Liver (tissue), 9 donors: ENCODE results near the gene TGM2. TPM values are rescaled to one million over a fixed set of nuclear protein-coding genes. Genes with fewer than 3 reads are reported as not detected.

Source experiments
- DNase-seq: peaks from one replicate; pipeline ENCODE4 v3.0.0-alpha.2; 2017; ENCODE audit warnings: low spot score
- H3K27ac ChIP-seq, 2 donors: one replicate each; pipeline ENCODE4 v1.7.0; 2013; ENCODE audit warnings: inconsistent platforms in 2 of 2, low read length in 2 of 2, control low read depth in 1 of 2, low read depth in 1 of 2, mild to moderate bottlenecking in 1 of 2
- H3K27me3 ChIP-seq, 4 donors: one replicate each; pipeline versions ENCODE4 v1.6.1 to v1.7.0; 2013; ENCODE audit warnings: low read length in 3 of 4, inconsistent platforms in 1 of 4, mild to moderate bottlenecking in 1 of 4, moderate library complexity in 1 of 4; ENCODE audit not compliant: control insufficient read depth in 4 of 4, insufficient read depth in 4 of 4
- H3K36me3 ChIP-seq, 4 donors: one replicate each; pipeline versions ENCODE4 v1.6.1 to v1.7.0; 2013; ENCODE audit warnings: low read length in 3 of 4, mild to moderate bottlenecking in 3 of 4, low read depth in 1 of 4, moderate library complexity in 1 of 4; ENCODE audit not compliant: control insufficient read depth in 4 of 4, insufficient read depth in 3 of 4
- H3K4me1 ChIP-seq, 4 donors: one replicate each; pipeline versions ENCODE4 v1.6.1 to v1.7.0; 2013; ENCODE audit warnings: low read length in 3 of 4, mild to moderate bottlenecking in 3 of 4, moderate library complexity in 1 of 4; ENCODE audit not compliant: control insufficient read depth in 4 of 4, insufficient read depth in 4 of 4
- H3K4me3 ChIP-seq, 3 donors: one replicate each; pipeline versions ENCODE4 v1.6.1 to v1.7.0; 2013; ENCODE audit warnings: low read length in 3 of 3, control low read depth in 1 of 3, low read depth in 1 of 3, mild to moderate bottlenecking in 1 of 3
- H3K9ac ChIP-seq, 2 donors: one replicate each; pipeline ENCODE4 v1.7.0; 2013; ENCODE audit warnings: low read length in 2 of 2, mild to moderate bottlenecking in 2 of 2, moderate library complexity in 2 of 2, control low read depth in 1 of 2, low read depth in 1 of 2
- H3K9me3 ChIP-seq, 4 donors: one replicate each; pipeline versions ENCODE4 v1.6.1 to v1.7.0; 2013; ENCODE audit warnings: low read length in 3 of 4; ENCODE audit not compliant: control insufficient read depth in 4 of 4
- EGR1 ChIP-seq, 2 donors: IDR thresholded peaks; 2 replicates each; pipeline ENCODE4 v1.6.1; 2016 to 2018; ENCODE audit warnings: antibody characterized with exemption in 2 of 2, low read depth in 2 of 2
- GABPA ChIP-seq, 2 donors: IDR thresholded peaks in 1 of 2; conservative IDR thresholded peaks in 1 of 2; 2 replicates each; pipeline ENCODE4 v1.6.1; 2016; ENCODE audit warnings: antibody characterized with exemption in 2 of 2, mild to moderate bottlenecking in 1 of 2, moderate library complexity in 1 of 2
- HNF4A ChIP-seq, 2 donors: conservative IDR thresholded peaks; 2 replicates each; pipeline ENCODE4 v1.6.1; 2016; ENCODE audit warnings: antibody characterized with exemption in 2 of 2, mild to moderate bottlenecking in 2 of 2
- HNF4G ChIP-seq: IDR thresholded peaks from 2 replicates; pipeline ENCODE4 v1.6.1; 2016; ENCODE audit warnings: antibody characterized with exemption
- JUND ChIP-seq, 2 donors: IDR thresholded peaks; 2 replicates each; pipeline ENCODE4 v1.6.1; 2016; ENCODE audit warnings: antibody characterized with exemption in 2 of 2
- NR2F2 ChIP-seq: IDR thresholded peaks from 2 replicates; pipeline ENCODE4 v1.6.1; 2016; ENCODE audit warnings: antibody characterized with exemption
- RAD21 ChIP-seq, 2 donors: IDR thresholded peaks; 2 replicates each; pipeline ENCODE4 v1.6.1; 2016; ENCODE audit warnings: antibody characterized with exemption in 2 of 2, mild to moderate bottlenecking in 2 of 2
- RXRA ChIP-seq, 2 donors: IDR thresholded peaks; 2 replicates each; pipeline ENCODE4 v1.6.1; 2017 to 2018; ENCODE audit warnings: antibody characterized with exemption in 2 of 2, mild to moderate bottlenecking in 1 of 2
- TAF1 ChIP-seq: conservative IDR thresholded peaks from 2 replicates; pipeline ENCODE4 v1.6.1; 2016; ENCODE audit warnings: antibody characterized with exemption, mild to moderate bottlenecking
- YY1 ChIP-seq: IDR thresholded peaks from 2 replicates; pipeline ENCODE4 v1.6.1; 2016; ENCODE audit warnings: antibody characterized with exemption, mild to moderate bottlenecking
- WGBS: extraction: QIAGEN DNeasy Blood & Tissue Kit; methylation state at CpG from one replicate; pipeline ENCODE4 v1.1.7; 2013; 5-methylcytosine and 5-hydroxymethylcytosine counted together
- polyA plus RNA-seq, 2 donors: library from polyadenylated mRNA; stranded (reverse) in 1 of 2; unstranded in 1 of 2; fragments of 200-250 nt in 1 of 2; fragments of >200 nt in 1 of 2; fragmentation: Nextera tagmentation in 1 of 2; extraction: Ambion mirVana in 1 of 2; gene quantifications; one replicate each; pipeline versions ENCODE4 v1.2.1 to v1.2.3, GENCODE V29; 2013 to 2015
- total RNA-seq, 2 donors: library from RNA; depleted of rRNA; stranded (reverse); fragments of >200 nt; gene quantifications; one replicate each; pipeline ENCODE4 v1.2.3, GENCODE V29; 2014
- TF ChIP-seq, protein P1 (sequence below): IDR thresholded peaks from 2 replicates; pipeline ENCODE4 v1.6.1; 2016; ENCODE audit warnings: antibody characterized with exemption
- TF ChIP-seq, protein P2 (sequence below): IDR thresholded peaks from 2 replicates; pipeline ENCODE4 v1.6.1; 2016; ENCODE audit warnings: antibody characterized with exemption
- TF ChIP-seq, protein P3 (sequence below): IDR thresholded peaks from 2 replicates; pipeline ENCODE4 v1.6.1; 2016; ENCODE audit warnings: antibody characterized with exemption
- TF ChIP-seq, protein P4 (sequence below): IDR thresholded peaks from 2 replicates; pipeline ENCODE4 v1.6.1; 2016; ENCODE audit warnings: antibody characterized with exemption, mild to moderate bottlenecking
- TF ChIP-seq, protein P5 (sequence below): fragments of 150-350 bp; IDR thresholded peaks from 2 replicates; pipeline ENCODE4 v1.5.1; 2017; ENCODE audit warnings: improper control_type of control experiment, low read depth, low read length; ENCODE audit not compliant: missing input control
- donor health status: healthy.
- donor health status: healthy.
- donor health status: healthy.
- donor health status: healthy.
- donor health status: healthy.

The TGM2 gene
- total and polyA plus RNA-seq, 4 donors = 106 to 375 (median 190) TPM

DNA sequence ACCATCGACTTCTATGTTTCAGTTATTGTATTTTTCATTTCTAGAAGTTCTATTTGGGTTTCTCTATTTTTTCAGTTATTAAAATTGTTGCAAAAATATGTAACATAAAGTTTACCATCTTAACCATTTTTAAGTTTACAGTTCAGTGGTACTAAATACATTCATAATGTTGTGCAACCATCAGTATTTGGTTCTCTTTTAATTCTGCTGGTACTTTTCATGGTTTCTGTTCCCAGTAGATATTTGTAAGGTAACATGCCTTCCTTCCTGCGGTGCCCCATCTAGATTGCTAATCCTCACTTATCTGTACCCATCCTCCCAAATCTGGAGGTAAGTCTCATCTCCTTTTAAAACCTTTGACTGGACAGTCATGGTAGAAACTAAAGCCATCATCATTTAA lies 47.9 kb downstream of the TGM2 start:
- H3K9ac ChIP-seq = no peak overlapping the region

DNA sequence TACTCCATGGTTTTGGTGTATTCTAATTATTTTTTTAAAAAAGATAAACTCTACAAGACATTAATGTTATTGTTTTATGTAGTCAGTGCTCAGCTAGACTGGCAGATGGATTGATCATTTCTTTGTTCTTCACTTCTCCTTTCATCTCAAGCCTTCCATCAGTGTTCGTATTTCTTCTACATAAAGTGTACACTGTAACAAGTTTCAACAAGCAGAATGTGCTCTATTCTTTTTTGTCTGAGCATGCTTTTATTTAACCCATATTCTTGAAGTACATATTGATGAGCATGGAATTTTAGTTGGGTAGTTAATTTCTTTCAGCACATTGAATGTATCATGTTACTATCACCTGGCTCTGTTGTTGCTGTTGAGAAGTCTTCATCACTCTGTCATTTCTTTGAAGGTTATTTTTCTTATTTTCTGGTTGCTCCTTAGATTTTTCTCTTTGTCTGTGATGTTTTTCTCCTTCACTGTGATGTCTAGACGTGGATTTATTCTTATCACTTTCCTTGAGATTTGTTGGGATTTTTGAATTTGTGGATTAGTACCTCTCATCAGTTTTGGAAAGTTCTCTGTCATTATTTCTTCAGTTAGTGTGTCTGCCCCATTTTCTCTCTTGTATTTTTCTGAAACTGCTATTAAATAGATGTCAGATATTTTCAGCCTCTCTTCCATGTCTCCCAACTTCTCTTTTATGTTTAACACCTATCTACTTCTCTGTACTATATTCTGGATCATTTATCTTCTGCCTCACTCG lies 48.5 kb downstream of the TGM2 start:
- DNase-seq = no peak
- H3K27me3 ChIP-seq = no peaks in the 10 kb centered on the region
- 74% methylated on average over 3 of the region's 3 CpGs for WGBS
- no peaks in the 10 kb centered on the region for H3K9me3 ChIP-seq
- TF ChIP-seq JUND (IDR thresholded peaks at IDR 0.05) = no peak
- TF ChIP-seq RXRA (IDR thresholded peaks at IDR 0.05) = no peak
- TF ChIP-seq GABPA (IDR thresholded peaks at IDR 0.05 in 1 of 2, conservative IDR thresholded peaks at IDR 0.05 in 1 of 2) = no peak
- no peak for TF ChIP-seq YY1
- no peak for TF ChIP-seq HNF4G
- TF ChIP-seq, protein P1, sequence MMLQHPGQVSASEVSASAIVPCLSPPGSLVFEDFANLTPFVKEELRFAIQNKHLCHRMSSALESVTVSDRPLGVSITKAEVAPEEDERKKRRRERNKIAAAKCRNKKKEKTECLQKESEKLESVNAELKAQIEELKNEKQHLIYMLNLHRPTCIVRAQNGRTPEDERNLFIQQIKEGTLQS = no peak
- TF ChIP-seq EGR1 (IDR thresholded peaks at IDR 0.05; ENCODE audit: low read depth in 2 of 2) = no peak
- TF ChIP-seq HNF4A (conservative IDR thresholded peaks at IDR 0.05) = no peak
- H3K36me3 ChIP-seq = no peaks in the 10 kb centered on the region
- H3K4me1 ChIP-seq = no peaks in the 10 kb centered on the region
- H3K9ac ChIP-seq = no peak overlapping the region
- no peak overlapping the region for H3K27ac ChIP-seq
- H3K4me3 ChIP-seq = no peak overlapping the region

More for the DNA sequence above, 47.9 kb downstream of the TGM2 start:
- Histone ChIP-seq H3K4me3 (no peak overlapping the region), H3K27me3 (no peaks in the 10 kb centered on the region), H3K4me1 (no peaks in the 10 kb centered on the region), H3K36me3 (no peaks in the 10 kb centered on the region), H3K27ac (no peak overlapping the region), H3K9me3 (no peaks in the 10 kb centered on the region)
- TF ChIP-seq RAD21 (IDR thresholded peaks at IDR 0.05) (no peak), YY1 (no peak), TAF1 (no peak), NR2F2 (no peak), JUND (IDR thresholded peaks at IDR 0.05) (no peak), RXRA (IDR thresholded peaks at IDR 0.05) (no peak)
- TF ChIP-seq, protein P1 = no peak
- TF ChIP-seq, protein P2, sequence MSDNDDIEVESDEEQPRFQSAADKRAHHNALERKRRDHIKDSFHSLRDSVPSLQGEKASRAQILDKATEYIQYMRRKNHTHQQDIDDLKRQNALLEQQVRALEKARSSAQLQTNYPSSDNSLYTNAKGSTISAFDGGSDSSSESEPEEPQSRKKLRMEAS = no peak
- TF ChIP-seq, protein P3, sequence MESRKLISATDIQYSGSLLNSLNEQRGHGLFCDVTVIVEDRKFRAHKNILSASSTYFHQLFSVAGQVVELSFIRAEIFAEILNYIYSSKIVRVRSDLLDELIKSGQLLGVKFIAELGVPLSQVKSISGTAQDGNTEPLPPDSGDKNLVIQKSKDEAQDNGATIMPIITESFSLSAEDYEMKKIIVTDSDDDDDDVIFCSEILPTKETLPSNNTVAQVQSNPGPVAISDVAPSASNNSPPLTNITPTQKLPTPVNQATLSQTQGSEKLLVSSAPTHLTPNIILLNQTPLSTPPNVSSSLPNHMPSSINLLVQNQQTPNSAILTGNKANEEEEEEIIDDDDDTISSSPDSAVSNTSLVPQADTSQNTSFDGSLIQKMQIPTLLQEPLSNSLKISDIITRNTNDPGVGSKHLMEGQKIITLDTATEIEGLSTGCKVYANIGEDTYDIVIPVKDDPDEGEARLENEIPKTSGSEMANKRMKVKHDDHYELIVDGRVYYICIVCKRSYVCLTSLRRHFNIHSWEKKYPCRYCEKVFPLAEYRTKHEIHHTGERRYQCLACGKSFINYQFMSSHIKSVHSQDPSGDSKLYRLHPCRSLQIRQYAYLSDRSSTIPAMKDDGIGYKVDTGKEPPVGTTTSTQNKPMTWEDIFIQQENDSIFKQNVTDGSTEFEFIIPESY = no peak
- no peak for DNase-seq
- WGBS = 93% methylated on average over 2 of the region's 2 CpGs

DNA sequence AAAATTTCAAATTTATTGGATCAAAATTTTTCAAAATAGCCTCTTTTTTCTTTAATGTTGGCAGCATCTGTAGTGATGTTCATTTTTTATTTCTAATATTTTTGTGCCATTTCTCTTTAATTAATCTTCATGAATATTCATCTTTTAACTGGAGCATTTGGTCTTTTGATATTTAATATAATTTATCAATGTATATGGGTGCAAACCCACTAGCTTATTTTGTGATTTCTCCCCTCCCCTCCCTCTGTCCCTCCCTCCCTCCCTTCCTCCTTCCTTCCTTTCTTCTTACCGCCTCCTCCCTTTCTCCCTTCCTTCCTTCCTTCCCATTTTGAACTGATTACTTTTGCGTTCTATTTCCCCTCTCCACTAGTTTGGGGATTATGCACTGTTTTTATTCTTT lies 49.2 kb downstream of the TGM2 start:
- TF ChIP-seq, protein P4, sequence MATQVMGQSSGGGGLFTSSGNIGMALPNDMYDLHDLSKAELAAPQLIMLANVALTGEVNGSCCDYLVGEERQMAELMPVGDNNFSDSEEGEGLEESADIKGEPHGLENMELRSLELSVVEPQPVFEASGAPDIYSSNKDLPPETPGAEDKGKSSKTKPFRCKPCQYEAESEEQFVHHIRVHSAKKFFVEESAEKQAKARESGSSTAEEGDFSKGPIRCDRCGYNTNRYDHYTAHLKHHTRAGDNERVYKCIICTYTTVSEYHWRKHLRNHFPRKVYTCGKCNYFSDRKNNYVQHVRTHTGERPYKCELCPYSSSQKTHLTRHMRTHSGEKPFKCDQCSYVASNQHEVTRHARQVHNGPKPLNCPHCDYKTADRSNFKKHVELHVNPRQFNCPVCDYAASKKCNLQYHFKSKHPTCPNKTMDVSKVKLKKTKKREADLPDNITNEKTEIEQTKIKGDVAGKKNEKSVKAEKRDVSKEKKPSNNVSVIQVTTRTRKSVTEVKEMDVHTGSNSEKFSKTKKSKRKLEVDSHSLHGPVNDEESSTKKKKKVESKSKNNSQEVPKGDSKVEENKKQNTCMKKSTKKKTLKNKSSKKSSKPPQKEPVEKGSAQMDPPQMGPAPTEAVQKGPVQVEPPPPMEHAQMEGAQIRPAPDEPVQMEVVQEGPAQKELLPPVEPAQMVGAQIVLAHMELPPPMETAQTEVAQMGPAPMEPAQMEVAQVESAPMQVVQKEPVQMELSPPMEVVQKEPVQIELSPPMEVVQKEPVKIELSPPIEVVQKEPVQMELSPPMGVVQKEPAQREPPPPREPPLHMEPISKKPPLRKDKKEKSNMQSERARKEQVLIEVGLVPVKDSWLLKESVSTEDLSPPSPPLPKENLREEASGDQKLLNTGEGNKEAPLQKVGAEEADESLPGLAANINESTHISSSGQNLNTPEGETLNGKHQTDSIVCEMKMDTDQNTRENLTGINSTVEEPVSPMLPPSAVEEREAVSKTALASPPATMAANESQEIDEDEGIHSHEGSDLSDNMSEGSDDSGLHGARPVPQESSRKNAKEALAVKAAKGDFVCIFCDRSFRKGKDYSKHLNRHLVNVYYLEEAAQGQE = no peak
- TF ChIP-seq, protein P2 = no peak
- TF ChIP-seq, protein P3 = no peak
- no peak for TF ChIP-seq YY1
- no peak for TF ChIP-seq GABPA (IDR thresholded peaks at IDR 0.05 in 1 of 2, conservative IDR thresholded peaks at IDR 0.05 in 1 of 2)
- TF ChIP-seq, protein P5, sequence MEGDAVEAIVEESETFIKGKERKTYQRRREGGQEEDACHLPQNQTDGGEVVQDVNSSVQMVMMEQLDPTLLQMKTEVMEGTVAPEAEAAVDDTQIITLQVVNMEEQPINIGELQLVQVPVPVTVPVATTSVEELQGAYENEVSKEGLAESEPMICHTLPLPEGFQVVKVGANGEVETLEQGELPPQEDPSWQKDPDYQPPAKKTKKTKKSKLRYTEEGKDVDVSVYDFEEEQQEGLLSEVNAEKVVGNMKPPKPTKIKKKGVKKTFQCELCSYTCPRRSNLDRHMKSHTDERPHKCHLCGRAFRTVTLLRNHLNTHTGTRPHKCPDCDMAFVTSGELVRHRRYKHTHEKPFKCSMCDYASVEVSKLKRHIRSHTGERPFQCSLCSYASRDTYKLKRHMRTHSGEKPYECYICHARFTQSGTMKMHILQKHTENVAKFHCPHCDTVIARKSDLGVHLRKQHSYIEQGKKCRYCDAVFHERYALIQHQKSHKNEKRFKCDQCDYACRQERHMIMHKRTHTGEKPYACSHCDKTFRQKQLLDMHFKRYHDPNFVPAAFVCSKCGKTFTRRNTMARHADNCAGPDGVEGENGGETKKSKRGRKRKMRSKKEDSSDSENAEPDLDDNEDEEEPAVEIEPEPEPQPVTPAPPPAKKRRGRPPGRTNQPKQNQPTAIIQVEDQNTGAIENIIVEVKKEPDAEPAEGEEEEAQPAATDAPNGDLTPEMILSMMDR = no peak
- TF ChIP-seq RAD21 (IDR thresholded peaks at IDR 0.05) = no peak
- H3K9ac ChIP-seq = no peak overlapping the region
- H3K27ac ChIP-seq = no peak overlapping the region
- 67% methylated on average over 2 of the region's 2 CpGs for WGBS
- no peaks in the 10 kb centered on the region for H3K27me3 ChIP-seq
- no peak for DNase-seq
- H3K4me3 ChIP-seq = no peak overlapping the region
- no peaks in the 10 kb centered on the region for H3K36me3 ChIP-seq
- H3K9me3 ChIP-seq = no peaks in the 10 kb centered on the region
- H3K4me1 ChIP-seq = no peaks in the 10 kb centered on the region
